Spleen (tissue), 11 donors: Measurements from ENCODE around the gene RPL18. TPM values are rescaled to one million over a fixed set of nuclear protein-coding genes. Genes with fewer than 3 reads are reported as not detected.
"Not testable (repeated sequence)": the region's sequence is repeated elsewhere in the genome, so short reads cannot be mapped to it uniquely, and the experiment has no call there.

ENCODE experiments used
- DNase-seq: peaks from one replicate; pipeline ENCODE4 v3.0.0-alpha.2; 2020
- H3K27ac ChIP-seq, 8 donors: fragments of 200-600 bp; sonication (generic) in 7 of 8; 1 replicate in 4 of 8; 2 replicates in 4 of 8; pipeline versions ENCODE4 v1.5.0 to v1.8.0; 2016 to 2021; ENCODE audit warnings: inconsistent platforms in 4 of 8, mild to moderate bottlenecking in 4 of 8, moderate library complexity in 1 of 8
- H3K27me3 ChIP-seq, 7 donors: fragments of 200-600 bp; sonication (generic) in 6 of 7; replicated peaks in 1 of 7; 1 replicate in 4 of 7; 2 replicates in 3 of 7; pipeline versions ENCODE4 v1.5.0 to v1.8.0; 2016 to 2021; ENCODE audit warnings: inconsistent platforms in 3 of 7, mild to moderate bottlenecking in 1 of 7
- H3K36me3 ChIP-seq, 6 donors: fragments of 200-600 bp; sonication (generic) in 5 of 6; 1 replicate in 4 of 6; 2 replicates in 2 of 6; pipeline versions ENCODE4 v1.5.0 to v1.8.0; 2016 to 2021; ENCODE audit warnings: inconsistent platforms in 2 of 6
- H3K4me1 ChIP-seq, 6 donors: fragments of 200-600 bp; sonication (generic) in 5 of 6; 1 replicate in 3 of 6; 2 replicates in 3 of 6; pipeline versions ENCODE4 v1.5.0 to v1.8.0; 2016 to 2021; ENCODE audit warnings: inconsistent platforms in 3 of 6
- H3K4me3 ChIP-seq, 8 donors: fragments of 200-600 bp; sonication (generic) in 7 of 8; 1 replicate in 4 of 8; 2 replicates in 4 of 8; pipeline versions ENCODE4 v1.5.0 to v1.8.0; 2016 to 2021; ENCODE audit warnings: inconsistent platforms in 4 of 8, mild to moderate bottlenecking in 4 of 8, moderate library complexity in 2 of 8
- H3K9me3 ChIP-seq, 8 donors: fragments of 200-600 bp; sonication (generic) in 7 of 8; 1 replicate in 4 of 8; 2 replicates in 4 of 8; pipeline versions ENCODE4 v1.5.0 to v1.8.0; 2016 to 2021; ENCODE audit warnings: inconsistent platforms in 4 of 8
- CTCF ChIP-seq, 11 experiments: fragments of 200-600 bp in 7 of 11; fragments of 450-650 bp in 4 of 11; sonication (generic) in 4 of 11; IDR thresholded peaks in 8 of 11; conservative IDR thresholded peaks in 3 of 11; 1 replicate in 7 of 11; 2 replicates in 4 of 11; pipeline versions ENCODE4 v1.4.0 to v1.8.0; 2016 to 2021; ENCODE audit warnings: antibody characterized with exemption in 11 of 11, inconsistent platforms in 4 of 11, mild to moderate bottlenecking in 1 of 11
- POLR2A ChIP-seq, 3 donors: fragments of 450-650 bp; IDR thresholded peaks; one replicate each; pipeline ENCODE4 v1.5.1; 2017; ENCODE audit warnings: antibody characterized with exemption in 3 of 3, mild to moderate bottlenecking in 1 of 3
- POLR2AphosphoS5 ChIP-seq, 3 donors: sonication (generic); formaldehyde crosslinking; IDR thresholded peaks; one replicate each; pipeline ENCODE4 v1.5.1; 2017; ENCODE audit warnings: antibody characterized with exemption in 3 of 3
- WGBS, 5 donors: extraction: QIAGEN DNeasy Blood & Tissue Kit in 3 of 5; methylation state at CpG; one replicate each; pipeline versions ENCODE4 v1.1.5 to v1.1.7; 2013 to 2018; 5-methylcytosine and 5-hydroxymethylcytosine counted together
- intact Hi-C: fragments of 100-400 bp; cut with DNase I; formaldehyde crosslinking; loops from one replicate; pipeline ENCODE4 v1.15.0; 2023; ENCODE audit warnings: low total_unique reads
- polyA plus RNA-seq, 3 donors: library from polyadenylated mRNA; stranded (reverse); fragments of 200-250 nt; gene quantifications; one replicate each; pipeline ENCODE4 v1.2.1, GENCODE V29; 2013
- total RNA-seq, 7 donors: library from RNA; depleted of rRNA in 3 of 7; stranded (reverse); fragments of >200 nt in 3 of 7; fragmentation: NEBNext Ultra II Directional in 4 of 7; extraction: Animal tissue kit (Norgen Biotek cat#: 25700) in 4 of 7; gene quantifications; one replicate each; pipeline versions ENCODE4 v1.1.0 to v1.2.1, GENCODE V29; 2016 to 2021
- donor health status: healthy with polysubstance abuse.
- donor health status: DM: no; HTN: no; CAD: no; lungs with moderate emphysema.
- donor health status: DM: no; HTN: no; CAD: no.
- donor health status: Bipolar disorder and iron deficiency.
- donor health status: healthy.
- donor health status: DM: no; HTN: no; CAD: no.
- donor health status: DM: yes; HTN: yes; CAD: no.

RPL18 gene
- total and polyA plus RNA-seq, 10 donors: 1,136 to 5,575 (median 2,485) TPM

- WGBS, 5 donors: 71 to 83% (median 78%) methylated on average over 20 to 22 of the region's 22 CpGs
- H3K27ac ChIP-seq: peak overlapping the region; percentile 92 to 98 (median 95)
- no peak for DNase-seq
- H3K4me1 ChIP-seq: peaks cover 43 to 89% (median 67%) of the 10 kb centered on the region in 6 donors
- peak in 2 of 3 donors; percentile 18 to 37 for TF ChIP-seq POLR2AphosphoS5 (IDR thresholded peaks at IDR 0.05)
- no peak for TF ChIP-seq POLR2A (IDR thresholded peaks at IDR 0.05)
- peak overlapping the region in 3 of 8 donors; percentile 74 to 98 (median 95) for H3K4me3 ChIP-seq
- intact Hi-C loops: no loop called here
- peaks cover 0 to 51% (median 35%) of the 10 kb centered on the region in 6 donors for H3K36me3 ChIP-seq
- H3K27me3 ChIP-seq: no peaks in the 10 kb centered on the region
- H3K9me3 ChIP-seq: no peaks in the 10 kb centered on the region
These were observed 14.4 kb upstream of the RPL18 start for GRCh38 chr19:48633148-48634035.

GRCh38 chr19:48632692-48633147 is 13.7 kb upstream of the RPL18 start:
- H3K4me3 ChIP-seq: no peak overlapping the region
- no peak for DNase-seq
- no peaks in the 10 kb centered on the region for H3K9me3 ChIP-seq
- H3K4me1 ChIP-seq: peaks cover 43 to 93% (median 65%) of the 10 kb centered on the region in 6 donors
- H3K27me3 ChIP-seq: no peaks in the 10 kb centered on the region
- H3K27ac ChIP-seq: peak overlapping the region; percentile 16 to 98 (median 94)
- TF ChIP-seq POLR2A (IDR thresholded peaks at IDR 0.05) (no peak), POLR2AphosphoS5 (IDR thresholded peaks at IDR 0.05) (no peak), CTCF (IDR thresholded peaks at IDR 0.05 in 8 of 11, conservative IDR thresholded peaks at IDR 0.05 in 3 of 11) (no peak)
- H3K36me3 ChIP-seq: peaks cover 0 to 58% (median 39%) of the 10 kb centered on the region in 6 donors
- intact Hi-C loops: no loop called here

- 90 to 95% (median 94%) methylated on average over 11 of the region's 11 CpGs for WGBS, 5 donors
- Histone ChIP-seq H3K27ac (peak overlapping the region in 7 of 8 donors; percentile 20 to 98 (median 94)), H3K4me1 (peaks cover 43 to 97% (median 65%) of the 10 kb centered on the region in 6 donors), H3K36me3 (peaks cover 0 to 61% (median 39%) of the 10 kb centered on the region in 6 donors)
- intact Hi-C loops, H3K4me3 ChIP-seq, H3K27me3 ChIP-seq, DNase-seq, H3K9me3 ChIP-seq: not testable (repeated sequence)
These were observed 13.3 kb upstream of the RPL18 start for GRCh38 chr19:48632286-48632685.

GRCh38 chr19:48631225-48631624 is 12.2 kb upstream of the RPL18 start:
- Histone ChIP-seq H3K9me3 (no peaks in the 10 kb centered on the region), H3K4me1 (peaks cover 43 to 96% (median 60%) of the 10 kb centered on the region in 6 donors), H3K27ac (peak overlapping the region in 7 of 8 donors; percentile 44 to 94 (median 81)), H3K4me3 (peak overlapping the region in 1 of 8 donors; percentile 38), H3K36me3 (peaks cover 0 to 72% (median 40%) of the 10 kb centered on the region in 6 donors), H3K27me3 (no peaks in the 10 kb centered on the region)
- no peak for DNase-seq
- TF ChIP-seq POLR2A (IDR thresholded peaks at IDR 0.05): no peak
- TF ChIP-seq CTCF (IDR thresholded peaks at IDR 0.05 in 8 of 11, conservative IDR thresholded peaks at IDR 0.05 in 3 of 11): no peak
- TF ChIP-seq POLR2AphosphoS5 (IDR thresholded peaks at IDR 0.05): no peak
- intact Hi-C loops: no loop called here
- WGBS, 5 donors: 25 to 81% (median 70%) methylated on average over 1 to 3 of the region's 3 CpGs
